MCF 10A (cell line): ENCODE measurements around the gene FGD5. TPM values are rescaled to one million over a fixed set of nuclear protein-coding genes. Genes with fewer than 3 reads are reported as not detected.

Experiments used
- BruUV-seq: library from RNA; stranded (reverse); fragments of 400-500 nt; replicated peaks from 2 replicates; lab custom pipeline; 2021; lab: Mats Ljungman, UMichigan
- CTCF ChIA-PET: fragments of 300-600 bp; sonication (Branson Sonifier 250); formaldehyde crosslinking; extraction: SDS; loops from one replicate; lab custom pipeline; 2021; ENCODE audit warnings: antibody characterized with exemption, inconsistent platforms; lab: Yijun Ruan, JAX
- POLR2A ChIA-PET: fragments of 300-600, 350-650 bp; sonication (Branson Sonifier 250); formaldehyde crosslinking; extraction: SDS; loops from one replicate; lab custom pipeline; 2020; ENCODE audit warnings: antibody characterized with exemption, inconsistent platforms; lab: Yijun Ruan, JAX
- DNase-seq: peaks from one replicate; pipeline ENCODE4 v3.0.0-alpha.2; 2018; ENCODE audit not compliant: unreplicated experiment
- H3K27ac Mint-ChIP-seq: one replicate; pipeline ENCODE4 v1.8.0; 2022; ENCODE audit warnings: mild to moderate bottlenecking, low read depth, mixed read lengths; ENCODE audit not compliant: unreplicated experiment
- H3K27me3 Mint-ChIP-seq: one replicate; pipeline ENCODE4 v1.8.0; 2022; ENCODE audit warnings: mixed read lengths; ENCODE audit not compliant: insufficient read depth, unreplicated experiment
- H3K36me3 Mint-ChIP-seq: one replicate; pipeline ENCODE4 v1.8.0; 2022; ENCODE audit warnings: mild to moderate bottlenecking, moderate library complexity, mixed read lengths; ENCODE audit not compliant: insufficient read depth, unreplicated experiment
- H3K4me1 Mint-ChIP-seq: one replicate; pipeline ENCODE4 v1.8.0; 2022; ENCODE audit warnings: mixed read lengths; ENCODE audit not compliant: insufficient read depth, unreplicated experiment
- H3K4me3 Mint-ChIP-seq: one replicate; pipeline ENCODE4 v1.8.0; 2022; ENCODE audit warnings: mild to moderate bottlenecking, moderate library complexity, mixed read lengths; ENCODE audit not compliant: unreplicated experiment
- H3K9me3 Mint-ChIP-seq: one replicate; pipeline ENCODE4 v1.8.0; 2022; ENCODE audit warnings: mixed read lengths; ENCODE audit not compliant: unreplicated experiment
- CTCF ChIP-seq: fragments of 200-600 bp; IDR thresholded peaks from one replicate; pipeline ENCODE4 v1.8.0; 2022; ENCODE audit warnings: antibody characterized with exemption, mild to moderate bottlenecking; ENCODE audit not compliant: unreplicated experiment
- intact Hi-C: fragments of 100-400 bp; cut with micrococcal nuclease; formaldehyde crosslinking; loops from 2 replicates; pipeline ENCODE4 v1.14.1; 2022
- total RNA-seq: library from RNA; stranded (reverse); gene quantifications from 2 replicates; pipeline ENCODE4 v1.2.3, GENCODE V29; 2022

Gene FGD5
- total RNA-seq, 1 experiment from 2014 or later = not detected

GRCh38 chr3:14913071-14913925, 94.5 kb downstream of the FGD5 start:
- Mint-ChIP-seq H3K4me3 (no peak overlapping the region), H3K4me1 (no peaks in the 10 kb centered on the region), H3K27ac (no peak overlapping the region), H3K9me3 (no peaks in the 10 kb centered on the region), H3K27me3 (peaks cover 61% of the 10 kb centered on the region), H3K36me3 (no peaks in the 10 kb centered on the region)
- TF ChIP-seq CTCF = no peak
- ChIA-PET POLR2A (no interaction called here), CTCF (interaction anchor here (1.7 to 9.4 kb wide), 3 partner anchors 8 to 239 kb away, joined by 8 to 94 read pairs (median 13); partner anchors contain the start of gene C3orf20)
- intact Hi-C loops = no loop called here
- DNase-seq = no peak
- no TSS peak for BruUV-seq

- Mint-ChIP-seq H3K27me3 (peaks cover 66% of the 10 kb centered on the region), H3K4me3 (no peak overlapping the region), H3K9me3 (no peaks in the 10 kb centered on the region), H3K36me3 (no peaks in the 10 kb centered on the region), H3K27ac (no peak overlapping the region), H3K4me1 (no peaks in the 10 kb centered on the region)
- ChIA-PET POLR2A (no interaction called here), CTCF (interaction anchor here (0.6 to 9.4 kb wide), 4 partner anchors 12 to 653 kb away, joined by 3 to 94 read pairs (median 8); partner anchors contain the start of gene C3orf20)
- no TSS peak for BruUV-seq
- no peak for DNase-seq
- TF ChIP-seq CTCF = no peak
- intact Hi-C loops = no loop called here
Measured at GRCh38 chr3:14913926-14914778, 95.4 kb downstream of the FGD5 start.

DNA sequence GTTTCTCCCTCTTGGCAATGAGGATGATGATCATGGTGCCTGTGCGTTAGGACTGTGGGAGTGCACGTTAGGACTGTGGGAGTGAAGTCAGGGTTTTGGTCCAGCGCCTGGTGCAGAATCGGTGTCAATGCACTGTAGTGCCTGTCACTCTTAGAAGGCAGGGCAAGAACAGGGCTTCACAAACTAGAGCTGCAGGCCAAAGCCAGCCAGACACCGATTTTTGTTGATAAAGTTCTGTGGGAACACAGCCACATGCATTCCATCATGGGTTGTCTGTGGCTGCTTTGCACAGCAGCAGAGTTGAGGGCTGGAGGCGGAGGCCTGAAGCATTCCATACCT, 96.0 kb downstream of the FGD5 start:
- ChIA-PET POLR2A (no interaction called here), CTCF (interaction anchor here (0.6 to 9.4 kb wide), 4 partner anchors 240 to 1018 kb away, joined by 3 to 94 read pairs (median 4); partner anchors contain the start of gene C3orf20)
- Mint-ChIP-seq H3K27me3 (peaks cover 66% of the 10 kb centered on the region), H3K27ac (no peak overlapping the region), H3K4me3 (no peak overlapping the region), H3K9me3 (no peaks in the 10 kb centered on the region), H3K4me1 (no peaks in the 10 kb centered on the region), H3K36me3 (no peaks in the 10 kb centered on the region)
- intact Hi-C loops = no loop called here
- no TSS peak for BruUV-seq
- no peak for DNase-seq
- no peak for TF ChIP-seq CTCF

DNA sequence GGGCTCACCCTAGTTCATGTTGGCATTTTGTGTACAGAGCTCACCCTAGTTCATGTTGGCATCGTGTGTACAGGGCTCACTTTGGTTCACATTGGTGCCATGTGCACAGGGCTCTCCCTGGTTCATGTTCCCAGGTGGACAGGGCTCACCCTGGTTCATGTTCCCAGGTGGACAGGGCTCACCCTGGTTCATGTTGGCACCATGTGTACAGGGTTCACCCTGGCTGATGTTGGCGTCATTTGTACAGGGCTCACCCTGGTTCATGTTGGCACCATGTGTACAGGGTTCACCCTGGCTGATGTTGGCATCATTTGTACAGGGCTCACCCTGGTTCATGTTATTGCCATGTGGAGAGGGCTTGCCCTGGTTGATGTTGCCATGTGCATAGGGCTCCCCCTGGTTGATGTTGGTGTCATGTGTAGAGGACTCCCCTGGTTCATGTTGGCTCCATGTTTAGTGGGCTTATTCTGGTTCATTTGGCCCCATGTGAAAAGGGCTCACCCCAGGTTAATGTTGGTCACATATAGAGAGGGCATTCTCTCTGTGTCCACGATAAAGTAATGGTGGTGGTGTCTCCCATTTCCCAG, 97.0 kb downstream of the FGD5 start:
- H3K27ac Mint-ChIP-seq = no peak overlapping the region
- no TSS peak for BruUV-seq
- POLR2A ChIA-PET = no interaction called here
- CTCF ChIA-PET = interaction anchor here (9.4 kb wide), 1 partner anchor 241 kb away, joined by 94 read pairs; the partner anchor contains the start of gene C3orf20
- H3K9me3 Mint-ChIP-seq = no peaks in the 10 kb centered on the region
- no peak overlapping the region for H3K4me3 Mint-ChIP-seq
- DNase-seq = no peak
- H3K36me3 Mint-ChIP-seq = no peaks in the 10 kb centered on the region
- no peaks in the 10 kb centered on the region for H3K4me1 Mint-ChIP-seq
- no peak for TF ChIP-seq CTCF
- intact Hi-C loops = no loop called here
- H3K27me3 Mint-ChIP-seq = peaks cover 59% of the 10 kb centered on the region
